ENCODE data around the gene ACY1. TPM values are rescaled to one million over a fixed set of nuclear protein-coding genes. Genes with fewer than 3 reads are reported as not detected.

ACY1 gene
- total and polyA plus RNA-seq, 2 donors (not counting 3 experiments of a cell fraction or from before 2014, with no cell fraction given): 13.4 to 32.9 TPM

DNA sequence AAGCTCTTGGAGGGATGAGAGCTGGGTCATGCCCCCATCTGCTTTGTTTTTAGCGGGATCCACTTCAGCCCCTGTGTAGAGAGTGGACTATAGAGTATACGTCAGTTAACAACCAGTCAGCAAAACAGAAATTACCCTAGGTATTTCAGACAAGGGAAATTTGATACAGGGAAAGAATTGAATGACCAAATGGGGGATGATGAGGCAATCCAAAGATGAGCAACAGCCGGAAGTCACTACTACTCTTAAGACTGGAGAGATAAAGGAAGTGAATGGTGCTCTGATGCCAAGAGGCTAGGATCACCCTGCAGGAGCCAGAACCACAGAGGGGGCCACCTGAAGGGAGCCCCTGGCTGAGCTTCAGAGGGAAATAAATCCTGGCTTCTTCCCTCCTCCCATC is 29.9 kb upstream of the ACY1 start:
- TF ChIP-seq JUN (IDR thresholded peaks at IDR 0.05; ENCODE audit: borderline replicate concordance, insufficient read depth, insufficient read length, low read depth) (no peak), MAX (IDR thresholded peaks at IDR 0.05; ENCODE audit: insufficient read depth, insufficient read length) (no peak), EZH2 (IDR thresholded peaks at IDR 0.05; ENCODE audit: borderline replicate concordance, low read depth, low read length, severe bottlenecking) (no peak), POLR2A (IDR thresholded peaks at IDR 0.05; ENCODE audit: low read depth, low read length) (no peak), GATA2 (IDR thresholded peaks at IDR 0.05; ENCODE audit: insufficient read depth, insufficient read length, low read depth, low read length) (no peak), POLR2AphosphoS5 (IDR thresholded peaks at IDR 0.05; ENCODE audit: insufficient read depth, low read depth, low read length) (no peak), MYC (IDR thresholded peaks at IDR 0.05; ENCODE audit: low read depth, low read length) (no peak), FOS (IDR thresholded peaks at IDR 0.05; ENCODE audit: borderline replicate concordance, insufficient read depth, low read length) (no peak)
- TF ChIP-seq, protein P1, sequence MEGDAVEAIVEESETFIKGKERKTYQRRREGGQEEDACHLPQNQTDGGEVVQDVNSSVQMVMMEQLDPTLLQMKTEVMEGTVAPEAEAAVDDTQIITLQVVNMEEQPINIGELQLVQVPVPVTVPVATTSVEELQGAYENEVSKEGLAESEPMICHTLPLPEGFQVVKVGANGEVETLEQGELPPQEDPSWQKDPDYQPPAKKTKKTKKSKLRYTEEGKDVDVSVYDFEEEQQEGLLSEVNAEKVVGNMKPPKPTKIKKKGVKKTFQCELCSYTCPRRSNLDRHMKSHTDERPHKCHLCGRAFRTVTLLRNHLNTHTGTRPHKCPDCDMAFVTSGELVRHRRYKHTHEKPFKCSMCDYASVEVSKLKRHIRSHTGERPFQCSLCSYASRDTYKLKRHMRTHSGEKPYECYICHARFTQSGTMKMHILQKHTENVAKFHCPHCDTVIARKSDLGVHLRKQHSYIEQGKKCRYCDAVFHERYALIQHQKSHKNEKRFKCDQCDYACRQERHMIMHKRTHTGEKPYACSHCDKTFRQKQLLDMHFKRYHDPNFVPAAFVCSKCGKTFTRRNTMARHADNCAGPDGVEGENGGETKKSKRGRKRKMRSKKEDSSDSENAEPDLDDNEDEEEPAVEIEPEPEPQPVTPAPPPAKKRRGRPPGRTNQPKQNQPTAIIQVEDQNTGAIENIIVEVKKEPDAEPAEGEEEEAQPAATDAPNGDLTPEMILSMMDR (IDR thresholded peaks at IDR 0.05; ENCODE audit: extremely low read depth in 1 of 2, insufficient read depth in 1 of 2, low read depth in 1 of 2, low read length in 2 of 2): no peak
- no peak overlapping the region for H3K9ac ChIP-seq (replicated peaks; ENCODE audit: extremely low read depth, insufficient read depth, low read length)
- no peak for DNase-seq (ENCODE audit: low read depth, low spot score)
- dilution Hi-C loops (cut with MboI; ENCODE audit: extremely low pct_ligation_motif_present, low sequenced_read_pairs) (no loop called here), intact Hi-C loops (cut with micrococcal nuclease) (no loop called here)
- H3K27ac ChIP-seq (ENCODE audit: insufficient read depth, low read depth, low read length): no peak overlapping the region
- no peak overlapping the region for H3K4me2 ChIP-seq (ENCODE audit: insufficient read depth, low read length)
- H2AFZ ChIP-seq (ENCODE audit: low read depth, low read length): no peak overlapping the region
- H3K27me3 ChIP-seq (ENCODE audit: control insufficient read depth in 2 of 2, insufficient read depth in 2 of 2, low read length in 2 of 2): peaks cover 7 to 13% of the 10 kb centered on the region in 2 experiments
- H3K79me2 ChIP-seq (ENCODE audit: control insufficient read depth, insufficient read depth, low read length): no peaks in the 10 kb centered on the region
- CTCF ChIA-PET: interaction anchor here (0.7 to 1.4 kb wide), 4 partner anchors 11 to 21 kb away, joined by 3 to 4 read pairs (median 3); partner anchors contain the start of genes ABHD14B and RRP9
- POLR2A ChIA-PET: interaction anchor here (1.6 kb wide), 1 partner anchor 11 kb away, joined by 4 read pairs; the partner anchor contains the start of genes PARP3 and RRP9
- no peaks in the 10 kb centered on the region for H3K9me1 ChIP-seq (replicated peaks; ENCODE audit: control insufficient read depth, extremely low read depth, insufficient read depth, low read length)
- no peaks in the 10 kb centered on the region for H3K4me1 ChIP-seq (ENCODE audit: control insufficient read depth, extremely low read depth, insufficient read depth, low read length)
- H4K20me1 ChIP-seq (replicated peaks; ENCODE audit: control insufficient read depth, extremely low read depth, insufficient read depth, low read length): no peaks in the 10 kb centered on the region
- BruUV-seq (replicated peaks): no TSS peak
- no peak overlapping the region for H3K4me3 ChIP-seq (replicated peaks in 1 of 3; ENCODE audit: insufficient read depth in 1 of 3, low read depth in 1 of 3, low read length in 3 of 3)
- H3K36me3 ChIP-seq (ENCODE audit: control insufficient read depth in 2 of 2, extremely low read depth in 1 of 2, insufficient read depth in 2 of 2, low read length in 2 of 2): no peaks in the 10 kb centered on the region
- no peaks in the 10 kb centered on the region for H3K9me3 ChIP-seq (replicated peaks; ENCODE audit: control insufficient read depth, insufficient read depth, low read length)
- no peak for FAIRE-seq

All from endothelial cell of umbilical vein (primary cell).